ENCODE measurements around the gene METTL14.

DNA sequence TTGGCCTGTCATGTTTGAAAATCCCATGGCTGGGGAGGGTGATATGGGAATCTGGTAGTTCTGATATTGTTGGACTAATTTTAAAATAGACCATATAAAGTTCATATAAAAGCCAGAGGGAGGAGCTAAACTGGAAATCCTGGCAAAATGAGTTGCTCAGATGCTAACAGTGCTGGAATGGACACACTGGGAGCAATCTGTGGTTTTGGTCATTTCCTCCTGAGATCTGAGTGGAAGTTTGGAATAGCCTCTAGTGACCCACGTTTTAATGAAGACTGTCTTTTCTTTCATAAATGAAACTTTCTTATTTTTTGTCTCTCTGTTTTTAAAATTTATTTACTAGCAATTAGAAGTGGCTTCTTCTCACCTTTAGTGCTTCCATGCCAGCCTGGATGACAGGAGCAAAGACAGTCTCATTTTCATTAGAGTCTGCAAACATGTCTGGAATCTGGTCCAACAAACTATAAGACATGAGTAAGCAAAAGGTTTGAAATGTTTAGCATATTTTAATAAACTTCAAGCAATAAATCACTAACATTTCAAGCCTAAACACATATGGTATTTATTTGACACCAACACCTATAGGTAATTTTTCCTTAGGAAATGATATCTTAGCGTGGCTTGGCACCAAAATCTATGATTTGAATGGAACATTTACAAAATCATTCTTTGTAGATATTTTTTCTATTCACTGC lies 66.6 kb downstream of the METTL14 start:
- TF ChIP-seq, protein P1, sequence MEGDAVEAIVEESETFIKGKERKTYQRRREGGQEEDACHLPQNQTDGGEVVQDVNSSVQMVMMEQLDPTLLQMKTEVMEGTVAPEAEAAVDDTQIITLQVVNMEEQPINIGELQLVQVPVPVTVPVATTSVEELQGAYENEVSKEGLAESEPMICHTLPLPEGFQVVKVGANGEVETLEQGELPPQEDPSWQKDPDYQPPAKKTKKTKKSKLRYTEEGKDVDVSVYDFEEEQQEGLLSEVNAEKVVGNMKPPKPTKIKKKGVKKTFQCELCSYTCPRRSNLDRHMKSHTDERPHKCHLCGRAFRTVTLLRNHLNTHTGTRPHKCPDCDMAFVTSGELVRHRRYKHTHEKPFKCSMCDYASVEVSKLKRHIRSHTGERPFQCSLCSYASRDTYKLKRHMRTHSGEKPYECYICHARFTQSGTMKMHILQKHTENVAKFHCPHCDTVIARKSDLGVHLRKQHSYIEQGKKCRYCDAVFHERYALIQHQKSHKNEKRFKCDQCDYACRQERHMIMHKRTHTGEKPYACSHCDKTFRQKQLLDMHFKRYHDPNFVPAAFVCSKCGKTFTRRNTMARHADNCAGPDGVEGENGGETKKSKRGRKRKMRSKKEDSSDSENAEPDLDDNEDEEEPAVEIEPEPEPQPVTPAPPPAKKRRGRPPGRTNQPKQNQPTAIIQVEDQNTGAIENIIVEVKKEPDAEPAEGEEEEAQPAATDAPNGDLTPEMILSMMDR (IDR thresholded peaks at IDR 0.05; ENCODE audit: low read length), result no peak
- TF ChIP-seq EZH2 (IDR thresholded peaks at IDR 0.05; ENCODE audit: borderline replicate concordance, low read length), result no peak
